Aorta (tissue), 5 donors: ENCODE results near the gene COPG2. TPM values are rescaled to one million over a fixed set of nuclear protein-coding genes. Genes with fewer than 3 reads are reported as not detected.

Experiments
- ATAC-seq: fragments of 200-7000 bp; cut with Tn5 transposase; one replicate; pipeline ENCODE4 v1.9.1; 2022; ENCODE audit warnings: moderate library complexity; ENCODE audit not compliant: low FRiP score
- DNase-seq, 2 donors: peaks; one replicate each; pipeline ENCODE4 v3.0.0-alpha.2; 2020
- H3K27ac ChIP-seq, 2 donors: one replicate each; pipeline ENCODE4 v1.5.1; 2013; ENCODE audit warnings: low read length in 2 of 2, mild to moderate bottlenecking in 2 of 2, moderate library complexity in 2 of 2, control low read depth in 1 of 2, inconsistent platforms in 1 of 2, low read depth in 1 of 2
- H3K27me3 ChIP-seq, 2 donors: one replicate each; pipeline ENCODE4 v1.6.1; 2013; ENCODE audit warnings: control low read depth in 1 of 2, low read length in 1 of 2, mild to moderate bottlenecking in 1 of 2, moderate library complexity in 1 of 2; ENCODE audit not compliant: insufficient read depth in 2 of 2, control insufficient read depth in 1 of 2
- H3K36me3 ChIP-seq, 2 donors: one replicate each; pipeline ENCODE4 v1.6.1; 2013; ENCODE audit warnings: control low read depth in 1 of 2, low read length in 1 of 2, mild to moderate bottlenecking in 1 of 2; ENCODE audit not compliant: insufficient read depth in 2 of 2, control insufficient read depth in 1 of 2
- H3K4me1 ChIP-seq, 2 donors: one replicate each; pipeline ENCODE4 v1.6.1; 2013; ENCODE audit warnings: low read length in 2 of 2, control low read depth in 1 of 2, mild to moderate bottlenecking in 1 of 2, moderate library complexity in 1 of 2; ENCODE audit not compliant: insufficient read depth in 2 of 2, control insufficient read depth in 1 of 2
- H3K4me3 ChIP-seq, 2 donors: one replicate each; pipeline ENCODE4 v1.5.1; 2013; ENCODE audit warnings: low read length in 2 of 2, control low read depth in 1 of 2, mild to moderate bottlenecking in 1 of 2
- H3K9me3 ChIP-seq: one replicate; pipeline ENCODE4 v1.6.1; 2013; ENCODE audit warnings: mild to moderate bottlenecking, low read length; ENCODE audit not compliant: control insufficient read depth
- WGBS, 2 donors: extraction: QIAGEN DNeasy Blood & Tissue Kit; methylation state at CpG; one replicate each; pipeline ENCODE4 v1.1.7; 2013; 5-methylcytosine and 5-hydroxymethylcytosine counted together
- intact Hi-C, 2 donors: fragments of 100-400 bp; cut with DNase I; formaldehyde crosslinking; loops; one replicate each; pipeline versions ENCODE4 v1.14.2 to v1.15.0; 2022
- polyA plus RNA-seq, 2 donors: library from polyadenylated mRNA; stranded (reverse); fragments of 200-250 nt; gene quantifications; one replicate each; pipeline ENCODE4 v1.2.3, GENCODE V29; 2013
- total RNA-seq, 2 donors: library from RNA; stranded (reverse); fragmentation: NEBNext Ultra II Directional; extraction: Animal tissue kit (Norgen Biotek cat#: 25700); gene quantifications; one replicate each; pipeline ENCODE4 v1.2.1, GENCODE V29; 2021
- donor health status: healthy with polysubstance abuse.
- donor health status: Bipolar disorder and iron deficiency.
- donor health status: DM: no; HTN: no; CAD: no.
- donor health status: DM: no; HTN: no; CAD: no.
- donor health status: DM: yes; HTN: yes; CAD: no.

COPG2 gene
- total and polyA plus RNA-seq, 4 donors: 5.6 to 13.2 (median 9.3) TPM

DNA sequence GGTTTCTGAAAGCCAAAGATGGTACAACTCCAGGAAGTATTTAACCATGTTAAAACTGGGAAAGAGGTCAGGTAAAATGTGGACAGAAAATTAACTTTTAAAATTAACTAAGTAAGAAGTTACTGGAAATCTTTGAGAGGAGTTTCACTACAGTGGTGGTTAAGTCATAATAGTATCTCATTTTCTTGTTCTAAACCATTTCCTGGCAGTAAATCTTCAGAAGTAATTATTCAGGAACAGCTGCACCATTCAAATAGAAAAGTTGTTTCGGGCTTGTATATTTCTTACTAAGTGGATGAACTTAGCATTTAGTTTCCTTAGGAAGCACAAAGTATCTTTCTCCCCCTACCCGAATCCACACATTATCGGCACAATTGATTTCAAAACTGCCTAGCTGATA, 27.1 kb downstream of the COPG2 start:
- no peak overlapping the region for H3K27ac ChIP-seq
- H3K4me3 ChIP-seq: no peak overlapping the region
- peaks cover 0 to 2% of the 10 kb centered on the region in 2 donors for H3K36me3 ChIP-seq
- ATAC-seq (no peak), DNase-seq (no peak)
- 95 to 97% methylated on average over 3 of the region's 3 CpGs for WGBS, 2 donors
- no peaks in the 10 kb centered on the region for H3K4me1 ChIP-seq
- intact Hi-C loops: no loop called here
- H3K9me3 ChIP-seq: peaks cover 2% of the 10 kb centered on the region
- no peaks in the 10 kb centered on the region for H3K27me3 ChIP-seq

GRCh38 chr7:130641040-130641439, 27.5 kb downstream of the COPG2 start:
- Histone ChIP-seq H3K27me3 (no peaks in the 10 kb centered on the region), H3K27ac (no peak overlapping the region), H3K36me3 (peaks cover 0 to 2% of the 10 kb centered on the region in 2 donors), H3K9me3 (peaks cover 2% of the 10 kb centered on the region), H3K4me1 (no peaks in the 10 kb centered on the region), H3K4me3 (no peak overlapping the region)
- intact Hi-C loops: no loop called here
- WGBS, 2 donors: 94 to 97% methylated on average over 1 of the region's 1 CpG
- ATAC-seq: no peak
- no peak for DNase-seq

GRCh38 chr7:130639388-130639787, 29.2 kb downstream of the COPG2 start:
- H3K4me1 ChIP-seq: no peaks in the 10 kb centered on the region
- ATAC-seq (no peak), DNase-seq (no peak)
- H3K36me3 ChIP-seq: no peaks in the 10 kb centered on the region
- H3K27ac ChIP-seq: no peak overlapping the region
- intact Hi-C loops: no loop called here
- H3K9me3 ChIP-seq: no peaks in the 10 kb centered on the region
- no peak overlapping the region for H3K4me3 ChIP-seq
- no peaks in the 10 kb centered on the region for H3K27me3 ChIP-seq
- 97 to 99% methylated on average over 1 of the region's 1 CpG for WGBS, 2 donors

DNA sequence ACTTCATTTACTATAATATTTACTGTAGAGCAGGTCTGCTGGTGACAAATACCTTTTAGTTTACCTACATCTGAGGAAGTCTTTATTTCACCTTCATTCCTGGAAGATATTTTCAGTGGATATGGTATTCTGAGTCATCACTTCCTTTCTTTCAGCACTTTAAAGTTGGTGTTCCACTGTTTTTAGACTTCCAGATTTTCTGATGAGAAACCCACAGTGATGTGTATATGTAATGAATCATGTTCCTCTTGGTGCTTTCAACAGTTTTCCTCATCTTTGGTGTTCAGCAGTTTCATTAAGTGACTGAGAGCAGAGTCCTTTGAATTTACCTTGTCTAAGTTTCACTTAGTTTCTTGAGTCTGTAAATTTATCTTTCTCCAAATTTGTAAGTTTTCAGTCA, 36.4 kb downstream of the COPG2 start:
- Histone ChIP-seq H3K4me1 (no peaks in the 10 kb centered on the region), H3K27me3 (no peaks in the 10 kb centered on the region), H3K36me3 (no peaks in the 10 kb centered on the region), H3K9me3 (peaks cover 2% of the 10 kb centered on the region), H3K4me3 (no peak overlapping the region), H3K27ac (no peak overlapping the region)
- ATAC-seq (no peak), DNase-seq (no peak)
- intact Hi-C loops: no loop called here

GRCh38 chr7:130628901-130629300, 39.6 kb downstream of the COPG2 start:
- Histone ChIP-seq H3K27ac (no peak overlapping the region), H3K9me3 (peaks cover 3% of the 10 kb centered on the region), H3K4me1 (no peaks in the 10 kb centered on the region), H3K4me3 (no peak overlapping the region), H3K36me3 (no peaks in the 10 kb centered on the region), H3K27me3 (no peaks in the 10 kb centered on the region)
- intact Hi-C loops: no loop called here
- ATAC-seq: no peak
- 99 to 100% methylated on average over 1 of the region's 1 CpG for WGBS, 2 donors
- no peak for DNase-seq

- intact Hi-C loops: no loop called here
- DNase-seq: no peak
- H3K4me3 ChIP-seq: no peak overlapping the region
- ATAC-seq: no peak
- H3K27ac ChIP-seq: no peak overlapping the region
- 93 to 96% methylated on average over 4 of the region's 4 CpGs for WGBS, 2 donors
- no peaks in the 10 kb centered on the region for H3K36me3 ChIP-seq
- H3K9me3 ChIP-seq: peaks cover 4% of the 10 kb centered on the region
- H3K4me1 ChIP-seq: no peaks in the 10 kb centered on the region
- H3K27me3 ChIP-seq: no peaks in the 10 kb centered on the region
Observed at GRCh38 chr7:130627775-130628174, 40.8 kb downstream of the COPG2 start.

DNA sequence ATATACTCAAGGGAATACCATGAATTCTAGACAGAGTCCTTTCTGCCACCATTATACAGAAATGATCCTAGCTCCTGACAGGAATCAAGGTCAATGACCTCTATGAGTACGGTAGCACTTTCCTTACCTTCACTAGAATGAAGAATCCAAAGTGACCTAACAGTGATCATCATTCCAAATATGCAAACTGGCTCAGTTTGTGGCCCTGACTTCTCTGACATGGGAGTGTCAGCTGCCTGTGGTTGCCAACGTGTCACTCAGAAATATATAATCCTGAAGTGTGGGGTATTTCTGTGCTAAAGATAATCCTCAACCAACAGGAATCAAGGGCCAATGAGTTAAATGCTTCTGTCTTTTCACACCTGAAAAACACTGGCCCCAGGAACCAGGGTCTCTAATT, 45.7 kb downstream of the COPG2 start:
- ATAC-seq (no peak), DNase-seq (no peak)
- no peaks in the 10 kb centered on the region for H3K4me1 ChIP-seq
- no peak overlapping the region for H3K4me3 ChIP-seq
- 96 to 98% methylated on average over 2 of the region's 2 CpGs for WGBS, 2 donors
- H3K27me3 ChIP-seq: no peaks in the 10 kb centered on the region
- peaks cover 1% of the 10 kb centered on the region for H3K9me3 ChIP-seq
- intact Hi-C loops: no loop called here
- no peaks in the 10 kb centered on the region for H3K36me3 ChIP-seq
- no peak overlapping the region for H3K27ac ChIP-seq

- intact Hi-C loops: no loop called here
- H3K27ac ChIP-seq: no peak overlapping the region
- no peaks in the 10 kb centered on the region for H3K4me1 ChIP-seq
- H3K27me3 ChIP-seq: no peaks in the 10 kb centered on the region
- no peak overlapping the region for H3K4me3 ChIP-seq
- ATAC-seq (no peak), DNase-seq (no peak)
- H3K9me3 ChIP-seq: no peaks in the 10 kb centered on the region
- H3K36me3 ChIP-seq: no peaks in the 10 kb centered on the region
- WGBS, 2 donors: 96 to 97% methylated on average over 2 of the region's 2 CpGs
Observed at GRCh38 chr7:130615583-130615982, 53.0 kb downstream of the COPG2 start.

GRCh38 chr7:130614449-130614848, 54.1 kb downstream of the COPG2 start:
- intact Hi-C loops: no loop called here
- DNase-seq (no peak), ATAC-seq (no peak)
- 81 to 83% methylated on average over 1 of the region's 1 CpG for WGBS, 2 donors
- H3K9me3 ChIP-seq: no peaks in the 10 kb centered on the region
- H3K36me3 ChIP-seq: peaks cover 0 to 5% of the 10 kb centered on the region in 2 donors
- no peak overlapping the region for H3K27ac ChIP-seq
- no peak overlapping the region for H3K4me3 ChIP-seq
- no peaks in the 10 kb centered on the region for H3K27me3 ChIP-seq
- H3K4me1 ChIP-seq: no peaks in the 10 kb centered on the region
